Endothelial cell (in vitro differentiated cells): ENCODE results near the gene VCL. TPM values are rescaled to one million over a fixed set of nuclear protein-coding genes. Genes with fewer than 3 reads are reported as not detected.

Experiments used
- DNase-seq: peaks from one replicate; pipeline ENCODE4 v3.0.0; 2021; ENCODE audit warnings: low spot score
- H3K27ac Mint-ChIP-seq: one replicate; pipeline ENCODE4 v1.8.0; 2021; ENCODE audit warnings: mixed read lengths, inconsistent platforms; ENCODE audit not compliant: unreplicated experiment
- H3K27me3 Mint-ChIP-seq: one replicate; pipeline ENCODE4 v1.8.0; 2021; ENCODE audit warnings: mild to moderate bottlenecking, moderate library complexity, mixed read lengths, inconsistent platforms; ENCODE audit not compliant: unreplicated experiment
- H3K36me3 Mint-ChIP-seq: one replicate; pipeline ENCODE4 v1.8.0; 2021; ENCODE audit warnings: mild to moderate bottlenecking, low read depth, mixed read lengths, inconsistent platforms; ENCODE audit not compliant: unreplicated experiment
- H3K4me1 Mint-ChIP-seq: one replicate; pipeline ENCODE4 v1.8.0; 2021; ENCODE audit warnings: mild to moderate bottlenecking, mixed read lengths, inconsistent platforms; ENCODE audit not compliant: unreplicated experiment
- H3K4me3 Mint-ChIP-seq: one replicate; pipeline ENCODE4 v1.8.0; 2021; ENCODE audit warnings: mild to moderate bottlenecking, mixed read lengths, inconsistent platforms; ENCODE audit not compliant: unreplicated experiment
- H3K9me3 Mint-ChIP-seq: one replicate; pipeline ENCODE4 v1.8.0; 2021; ENCODE audit warnings: mixed read lengths, inconsistent platforms; ENCODE audit not compliant: unreplicated experiment
- CTCF ChIP-seq: fragments of 200-600 bp; sonication (generic); IDR thresholded peaks from one replicate; pipeline ENCODE4 v1.5.0; 2021; ENCODE audit warnings: antibody characterized with exemption; ENCODE audit not compliant: unreplicated experiment
- total RNA-seq: library from RNA; stranded (reverse); fragmentation: NEBNext Ultra II Directional; extraction: Animal tissue kit (Norgen Biotek cat#: 25700); gene quantifications from one replicate; pipeline ENCODE4 v1.2.1, GENCODE V29; 2021; ENCODE audit not compliant: unreplicated experiment

Gene VCL
- total RNA-seq, 1 donor from 2014 or later: 200 TPM

GRCh38 chr10:74099836-74100235, 101.9 kb downstream of the VCL start:
- no peak for TF ChIP-seq CTCF
- Mint-ChIP-seq H3K4me3 (no peak overlapping the region), H3K27me3 (no peaks in the 10 kb centered on the region), H3K36me3 (peaks cover 61% of the 10 kb centered on the region), H3K9me3 (no peaks in the 10 kb centered on the region), H3K4me1 (no peaks in the 10 kb centered on the region), H3K27ac (no peak overlapping the region)
- DNase-seq: no peak

GRCh38 chr10:74103560-74104258, 105.8 kb downstream of the VCL start:
- TF ChIP-seq CTCF: no peak
- H3K4me3 Mint-ChIP-seq: no peak overlapping the region
- no peaks in the 10 kb centered on the region for H3K4me1 Mint-ChIP-seq
- H3K27ac Mint-ChIP-seq: no peak overlapping the region
- no peaks in the 10 kb centered on the region for H3K9me3 Mint-ChIP-seq
- peaks cover 61% of the 10 kb centered on the region for H3K36me3 Mint-ChIP-seq
- DNase-seq: no peak
- H3K27me3 Mint-ChIP-seq: peaks cover 2% of the 10 kb centered on the region

GRCh38 chr10:74104480-74104879, 106.6 kb downstream of the VCL start:
- Mint-ChIP-seq H3K4me3 (no peak overlapping the region), H3K4me1 (no peaks in the 10 kb centered on the region), H3K27me3 (peaks cover 2% of the 10 kb centered on the region), H3K27ac (no peak overlapping the region), H3K9me3 (no peaks in the 10 kb centered on the region), H3K36me3 (peaks cover 54% of the 10 kb centered on the region)
- no peak for TF ChIP-seq CTCF
- no peak for DNase-seq

- no peaks in the 10 kb centered on the region for H3K4me1 Mint-ChIP-seq
- no peak overlapping the region for H3K27ac Mint-ChIP-seq
- H3K27me3 Mint-ChIP-seq: peaks cover 3% of the 10 kb centered on the region
- TF ChIP-seq CTCF: no peak
- no peak overlapping the region for H3K4me3 Mint-ChIP-seq
- no peak for DNase-seq
- no peaks in the 10 kb centered on the region for H3K9me3 Mint-ChIP-seq
- H3K36me3 Mint-ChIP-seq: peaks cover 56% of the 10 kb centered on the region
These were observed 107.1 kb downstream of the VCL start for GRCh38 chr10:74104996-74105395.

- no peaks in the 10 kb centered on the region for H3K9me3 Mint-ChIP-seq
- peaks cover 3% of the 10 kb centered on the region for H3K27me3 Mint-ChIP-seq
- H3K36me3 Mint-ChIP-seq: peaks cover 62% of the 10 kb centered on the region
- peak overlapping the region; percentile 39 for H3K4me3 Mint-ChIP-seq
- TF ChIP-seq CTCF: no peak
- H3K4me1 Mint-ChIP-seq: no peaks in the 10 kb centered on the region
- H3K27ac Mint-ChIP-seq: peak overlapping the region; percentile 68
- DNase-seq: no peak
These were observed 109.5 kb downstream of the VCL start for GRCh38 chr10:74107391-74107790.
